HL-60 (cell line): ENCODE results near the gene SLC25A21.

Source experiments
- DNase-seq, 2 experiments: peaks; one replicate each; pipeline ENCODE4 v3.0.0-alpha.2; 2010 to 2020; ENCODE audit warnings: low read depth in 1 of 2, low spot score in 1 of 2
- H3K27ac ChIP-seq: fragments of 250-450 bp; sonication (Bioruptor Pico); replicated peaks from 2 replicates; pipeline ENCODE4 v1.5.1; 2020; ENCODE audit warnings: mild to moderate bottlenecking, moderate library complexity
- H3K27me3 ChIP-seq: fragments of 250-450 bp; sonication (Bioruptor Pico); 2 replicates; pipeline ENCODE4 v1.5.1; 2021; ENCODE audit warnings: mild to moderate bottlenecking, moderate library complexity; ENCODE audit not compliant: insufficient read depth, poor library complexity, severe bottlenecking
- H3K4me3 ChIP-seq: replicated peaks from 2 replicates; pipeline ENCODE4 v1.5.1; 2011; ENCODE audit warnings: mild to moderate bottlenecking, control low read depth, low read length; ENCODE audit not compliant: insufficient read depth
- CTCF ChIP-seq: IDR thresholded peaks from one replicate; pipeline ENCODE4 v1.5.1; 2011; ENCODE audit warnings: low read length, control low read depth, inconsistent platforms; ENCODE audit not compliant: insufficient read depth
- GABPA ChIP-seq: IDR thresholded peaks from 2 replicates; pipeline ENCODE4 v1.6.1; 2012; ENCODE audit warnings: low read depth
- POLR2AphosphoS5 ChIP-seq: IDR thresholded peaks from 2 replicates; pipeline ENCODE4 v1.6.1; 2012; ENCODE audit warnings: low read depth
- SPI1 ChIP-seq: IDR thresholded peaks from 2 replicates; pipeline ENCODE4 v1.6.1; 2012; ENCODE audit warnings: low read depth, mild to moderate bottlenecking, borderline replicate concordance
- TF ChIP-seq, protein P1 (sequence below): IDR thresholded peaks from 2 replicates; pipeline ENCODE4 v1.6.1; 2012; ENCODE audit warnings: low read depth; ENCODE audit not compliant: insufficient replicate concordance

Gene SLC25A21

GRCh38 chr14:37091651-37092050, 80.8 kb downstream of the SLC25A21 start:
- no peak for DNase-seq
- Histone ChIP-seq H3K27ac (no peak overlapping the region), H3K27me3 (no peaks in the 10 kb centered on the region), H3K4me3 (no peak overlapping the region)
- no peak for TF ChIP-seq GABPA
- no peak for TF ChIP-seq SPI1
- TF ChIP-seq CTCF: no peak
- no peak for TF ChIP-seq POLR2AphosphoS5
- TF ChIP-seq, protein P1, sequence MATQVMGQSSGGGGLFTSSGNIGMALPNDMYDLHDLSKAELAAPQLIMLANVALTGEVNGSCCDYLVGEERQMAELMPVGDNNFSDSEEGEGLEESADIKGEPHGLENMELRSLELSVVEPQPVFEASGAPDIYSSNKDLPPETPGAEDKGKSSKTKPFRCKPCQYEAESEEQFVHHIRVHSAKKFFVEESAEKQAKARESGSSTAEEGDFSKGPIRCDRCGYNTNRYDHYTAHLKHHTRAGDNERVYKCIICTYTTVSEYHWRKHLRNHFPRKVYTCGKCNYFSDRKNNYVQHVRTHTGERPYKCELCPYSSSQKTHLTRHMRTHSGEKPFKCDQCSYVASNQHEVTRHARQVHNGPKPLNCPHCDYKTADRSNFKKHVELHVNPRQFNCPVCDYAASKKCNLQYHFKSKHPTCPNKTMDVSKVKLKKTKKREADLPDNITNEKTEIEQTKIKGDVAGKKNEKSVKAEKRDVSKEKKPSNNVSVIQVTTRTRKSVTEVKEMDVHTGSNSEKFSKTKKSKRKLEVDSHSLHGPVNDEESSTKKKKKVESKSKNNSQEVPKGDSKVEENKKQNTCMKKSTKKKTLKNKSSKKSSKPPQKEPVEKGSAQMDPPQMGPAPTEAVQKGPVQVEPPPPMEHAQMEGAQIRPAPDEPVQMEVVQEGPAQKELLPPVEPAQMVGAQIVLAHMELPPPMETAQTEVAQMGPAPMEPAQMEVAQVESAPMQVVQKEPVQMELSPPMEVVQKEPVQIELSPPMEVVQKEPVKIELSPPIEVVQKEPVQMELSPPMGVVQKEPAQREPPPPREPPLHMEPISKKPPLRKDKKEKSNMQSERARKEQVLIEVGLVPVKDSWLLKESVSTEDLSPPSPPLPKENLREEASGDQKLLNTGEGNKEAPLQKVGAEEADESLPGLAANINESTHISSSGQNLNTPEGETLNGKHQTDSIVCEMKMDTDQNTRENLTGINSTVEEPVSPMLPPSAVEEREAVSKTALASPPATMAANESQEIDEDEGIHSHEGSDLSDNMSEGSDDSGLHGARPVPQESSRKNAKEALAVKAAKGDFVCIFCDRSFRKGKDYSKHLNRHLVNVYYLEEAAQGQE: no peak

- H3K27me3 ChIP-seq: no peaks in the 10 kb centered on the region
- DNase-seq: no peak
- H3K27ac ChIP-seq: no peak overlapping the region
- TF ChIP-seq POLR2AphosphoS5 (no peak), GABPA (no peak), CTCF (no peak), SPI1 (no peak)
- TF ChIP-seq, protein P1: no peak
- no peak overlapping the region for H3K4me3 ChIP-seq
These were observed 82.4 kb downstream of the SLC25A21 start for GRCh38 chr14:37090026-37090425.

DNA sequence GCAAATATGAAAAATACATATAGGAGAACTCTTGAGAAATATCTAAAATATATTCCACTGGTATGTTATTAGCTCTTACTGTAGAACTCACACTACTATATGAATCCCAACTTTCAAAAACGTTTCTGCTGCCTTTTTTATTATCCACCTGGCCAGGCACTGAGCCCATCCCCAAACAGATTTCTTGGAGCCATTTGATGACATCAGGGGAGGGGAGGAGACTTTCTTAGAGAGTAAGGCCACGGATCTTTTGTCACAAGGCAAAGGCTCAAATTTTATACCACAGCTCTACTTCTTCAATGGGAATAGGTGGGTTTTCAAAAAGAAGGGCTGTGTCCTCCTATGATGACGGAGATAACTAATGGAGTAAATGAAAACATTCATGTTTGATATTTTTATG, 83.0 kb downstream of the SLC25A21 start:
- no peak for TF ChIP-seq POLR2AphosphoS5
- Histone ChIP-seq H3K4me3 (no peak overlapping the region), H3K27me3 (no peaks in the 10 kb centered on the region), H3K27ac (no peak overlapping the region)
- no peak for DNase-seq

DNA sequence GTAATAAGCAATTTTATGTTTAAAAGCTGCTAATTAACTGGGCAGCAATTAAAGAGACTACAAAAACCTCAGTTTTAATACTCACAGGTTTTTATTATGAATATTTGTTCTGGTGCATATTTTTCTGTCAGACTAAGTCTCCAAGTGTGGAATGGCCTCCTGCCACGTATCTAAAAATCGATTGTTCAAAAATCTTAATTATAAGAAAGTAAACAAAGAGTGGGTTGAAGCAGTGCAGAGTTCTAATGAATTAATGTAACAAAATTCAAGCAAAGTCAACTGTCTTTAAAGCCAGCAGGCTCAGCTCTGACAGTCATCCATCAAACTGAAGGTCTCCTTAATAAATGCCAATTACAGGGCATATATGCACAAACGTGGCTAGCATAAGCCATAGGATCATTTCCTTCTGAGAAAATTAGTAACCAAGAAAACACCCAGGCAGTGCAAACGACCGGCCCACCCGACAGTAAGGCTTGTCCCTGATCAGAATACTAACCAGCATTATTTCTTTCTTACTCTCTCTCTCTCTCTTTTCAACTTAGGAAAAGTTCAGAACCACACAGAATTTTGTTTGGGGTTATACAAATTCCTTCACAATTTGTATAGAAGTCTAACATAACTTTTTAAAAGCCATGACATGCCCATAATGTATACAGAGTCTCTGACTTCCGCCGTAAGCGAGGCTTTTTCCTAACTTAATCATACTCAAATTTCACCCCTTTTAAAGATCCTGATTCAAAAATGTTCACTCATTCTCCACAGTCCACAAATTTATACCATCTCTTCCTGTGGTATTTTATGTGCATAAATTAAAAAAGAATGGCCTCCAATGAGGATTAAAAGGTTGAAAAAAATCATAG, 83.8 kb downstream of the SLC25A21 start:
- no peak overlapping the region for H3K4me3 ChIP-seq
- TF ChIP-seq, protein P1: no peak
- TF ChIP-seq SPI1: no peak
- no peak for TF ChIP-seq GABPA
- no peak for TF ChIP-seq POLR2AphosphoS5
- TF ChIP-seq CTCF: no peak
- H3K27me3 ChIP-seq: no peaks in the 10 kb centered on the region
- no peak overlapping the region for H3K27ac ChIP-seq
- no peak for DNase-seq
